Breast epithelium (tissue), 4 donors: Measurements from ENCODE around the gene FBXL15. TPM values are rescaled to one million over a fixed set of nuclear protein-coding genes. Genes with fewer than 3 reads are reported as not detected.

ENCODE experiments used
- DNase-seq, 2 donors: peaks; one replicate each; pipeline ENCODE4 v3.0.0-alpha.2; 2019; ENCODE audit warnings: low spot score in 2 of 2
- H3K27ac ChIP-seq, 2 donors: fragments of 200-600 bp; sonication (generic) in 1 of 2; one replicate each; pipeline ENCODE4 v1.5.1; 2016 to 2019; ENCODE audit warnings: mild to moderate bottlenecking in 1 of 2
- H3K27me3 ChIP-seq, 2 donors: fragments of 200-600 bp; sonication (generic) in 1 of 2; one replicate each; pipeline versions ENCODE4 v1.5.1 to v1.6.0; 2017 to 2019; ENCODE audit warnings: control low read depth in 1 of 2, mild to moderate bottlenecking in 1 of 2
- H3K36me3 ChIP-seq: fragments of 200-600 bp; one replicate; pipeline ENCODE4 v1.5.1; 2019
- H3K4me1 ChIP-seq, 2 donors: fragments of 200-600 bp; sonication (generic); one replicate each; pipeline ENCODE4 v1.5.1; 2016 to 2019; ENCODE audit warnings: control low read depth in 1 of 2
- H3K4me3 ChIP-seq, 3 donors: fragments of 200-600 bp; sonication (generic); 1 replicate in 2 of 3; 2 replicates in 1 of 3; pipeline ENCODE4 v1.5.1; 2016 to 2019; ENCODE audit warnings: mild to moderate bottlenecking in 3 of 3, moderate library complexity in 2 of 3
- H3K9me3 ChIP-seq, 2 donors: fragments of 200-600 bp; sonication (generic) in 1 of 2; one replicate each; pipeline ENCODE4 v1.5.1; 2016 to 2019; ENCODE audit warnings: control low read depth in 1 of 2
- CTCF ChIP-seq, 3 donors: fragments of 450-650 bp; IDR thresholded peaks; one replicate each; pipeline ENCODE4 v1.5.1; 2016 to 2017; ENCODE audit warnings: antibody characterized with exemption in 3 of 3, mild to moderate bottlenecking in 3 of 3, moderate library complexity in 3 of 3
- POLR2A ChIP-seq: fragments of 450-650 bp; IDR thresholded peaks from one replicate; pipeline ENCODE4 v1.6.1; 2016; ENCODE audit warnings: antibody characterized with exemption, mild to moderate bottlenecking, moderate library complexity
- POLR2AphosphoS5 ChIP-seq, 3 donors: sonication (generic); formaldehyde crosslinking; IDR thresholded peaks; one replicate each; pipeline ENCODE4 v1.6.1; 2017; ENCODE audit warnings: antibody characterized with exemption in 3 of 3
- intact Hi-C: fragments of 100-400 bp; cut with DNase I; formaldehyde crosslinking; loops from one replicate; pipeline ENCODE4 v1.15.1; 2023; ENCODE audit warnings: low total_unique reads
- total RNA-seq, 3 donors: library from RNA; depleted of rRNA; stranded (reverse); fragments of >200 nt; gene quantifications; one replicate each; pipeline ENCODE4 v1.1.0, GENCODE V29; 2016

FBXL15 gene
- total RNA-seq, 3 donors from 2014 or later: 16.8 to 24.8 (median 21.0) TPM

- H3K4me1 ChIP-seq: peaks cover 6% of the 10 kb centered on the region in 2 donors
- H3K36me3 ChIP-seq: no peaks in the 10 kb centered on the region
- no peak for TF ChIP-seq CTCF (IDR thresholded peaks at IDR 0.05)
- no peak for TF ChIP-seq POLR2AphosphoS5 (IDR thresholded peaks at IDR 0.05)
- no peak for TF ChIP-seq POLR2A
- H3K9me3 ChIP-seq: no peaks in the 10 kb centered on the region
- no peaks in the 10 kb centered on the region for H3K27me3 ChIP-seq
- intact Hi-C loops: no loop called here
- peak overlapping the region; percentile 87 to 91 for H3K27ac ChIP-seq
- peak overlapping the region; percentile 72 to 97 (median 94) for H3K4me3 ChIP-seq
- no peak for DNase-seq
These were observed 11.0 kb downstream of the FBXL15 start for GRCh38 chr10:102431452-102432124.

GRCh38 chr10:102432162-102432950 is 11.7 kb downstream of the FBXL15 start, which contains the start of gene CUEDC2:
CUEDC2 (minus strand) TSS chr10:102432574; CDS start chr10:102425188, 7,386 bp downstream.
- Histone ChIP-seq H3K27ac (peak within 1 kb of the TSS; percentile 87 to 91), H3K27me3 (no peaks in the 10 kb centered on the region)
- DNase-seq: peak; percentile 94

DNA sequence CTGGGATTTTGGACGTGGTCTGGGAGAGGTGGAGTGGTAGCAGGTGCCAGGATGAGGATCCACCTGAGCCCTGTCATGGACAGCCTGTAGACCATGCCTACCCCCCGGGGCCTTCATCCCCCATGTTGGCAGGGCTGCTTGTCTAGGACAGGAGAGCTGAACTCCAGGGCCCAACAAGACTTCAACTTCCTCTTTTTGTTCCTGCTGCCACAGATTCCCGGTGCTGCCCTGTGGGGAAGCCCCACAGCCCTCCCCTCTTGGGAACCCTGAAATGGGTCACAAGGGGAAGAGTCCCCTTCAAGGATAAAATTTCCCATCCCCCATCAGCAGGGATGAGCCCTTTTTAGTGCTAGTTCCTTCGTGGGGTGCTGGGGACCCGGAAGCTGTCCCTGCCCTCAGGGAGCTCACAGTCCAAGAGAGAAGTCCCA is 13.0 kb downstream of the FBXL15 start:
- intact Hi-C loops: no loop called here
- Histone ChIP-seq H3K4me1 (peaks cover 6% of the 10 kb centered on the region in 2 donors), H3K27me3 (no peaks in the 10 kb centered on the region), H3K36me3 (no peaks in the 10 kb centered on the region), H3K4me3 (no peak overlapping the region), H3K9me3 (no peaks in the 10 kb centered on the region), H3K27ac (peak overlapping the region in 1 of 2 donors; percentile 54)
- no peak for DNase-seq
- TF ChIP-seq POLR2AphosphoS5 (IDR thresholded peaks at IDR 0.05) (no peak), CTCF (IDR thresholded peaks at IDR 0.05) (no peak), POLR2A (no peak)

More at GRCh38 chr10:102432162-102432950, 11.7 kb downstream of the FBXL15 start, which contains the start of gene CUEDC2:
- peaks cover 6% of the 10 kb centered on the region in 2 donors for H3K4me1 ChIP-seq
- H3K4me3 ChIP-seq: peak within 1 kb of the TSS; percentile 72 to 97 (median 94)
- no peaks in the 10 kb centered on the region for H3K36me3 ChIP-seq
- intact Hi-C loops: no loop called here
- H3K9me3 ChIP-seq: no peaks in the 10 kb centered on the region
- TF ChIP-seq POLR2AphosphoS5 (IDR thresholded peaks at IDR 0.05) (peak; percentile 52 to 71 (median 59)), POLR2A (peak; percentile 23), CTCF (IDR thresholded peaks at IDR 0.05) (no peak)

- H3K27ac ChIP-seq: peak overlapping the region; percentile 63 to 88
- DNase-seq: no peak
- H3K4me1 ChIP-seq: peaks cover 6% of the 10 kb centered on the region in 2 donors
- TF ChIP-seq POLR2AphosphoS5 (IDR thresholded peaks at IDR 0.05) (no peak), POLR2A (no peak), CTCF (IDR thresholded peaks at IDR 0.05) (no peak)
- peak overlapping the region in 1 of 3 donors; percentile 68 for H3K4me3 ChIP-seq
- no peaks in the 10 kb centered on the region for H3K9me3 ChIP-seq
- intact Hi-C loops: loop anchor here (5.0 kb wide), 1 partner anchor 808 kb away; no protein-coding TSS in a partner anchor
- no peaks in the 10 kb centered on the region for H3K27me3 ChIP-seq
- no peaks in the 10 kb centered on the region for H3K36me3 ChIP-seq
These were observed 13.9 kb downstream of the FBXL15 start for GRCh38 chr10:102434394-102435132.
